HG02759 (cell line): Measurements from ENCODE around the gene FDCSP.
"Not testable (repeated sequence)": the region's sequence is repeated elsewhere in the genome, so short reads cannot be mapped to it uniquely, and the experiment has no call there.

Source experiments
- ATAC-seq: cut with Tn5 transposase; IDR thresholded peaks from one replicate; pipeline ENCODE4 v1.9.1; 2021; ENCODE audit warnings: mild to moderate bottlenecking, moderate library complexity; ENCODE audit not compliant: unreplicated experiment

FDCSP gene

DNA sequence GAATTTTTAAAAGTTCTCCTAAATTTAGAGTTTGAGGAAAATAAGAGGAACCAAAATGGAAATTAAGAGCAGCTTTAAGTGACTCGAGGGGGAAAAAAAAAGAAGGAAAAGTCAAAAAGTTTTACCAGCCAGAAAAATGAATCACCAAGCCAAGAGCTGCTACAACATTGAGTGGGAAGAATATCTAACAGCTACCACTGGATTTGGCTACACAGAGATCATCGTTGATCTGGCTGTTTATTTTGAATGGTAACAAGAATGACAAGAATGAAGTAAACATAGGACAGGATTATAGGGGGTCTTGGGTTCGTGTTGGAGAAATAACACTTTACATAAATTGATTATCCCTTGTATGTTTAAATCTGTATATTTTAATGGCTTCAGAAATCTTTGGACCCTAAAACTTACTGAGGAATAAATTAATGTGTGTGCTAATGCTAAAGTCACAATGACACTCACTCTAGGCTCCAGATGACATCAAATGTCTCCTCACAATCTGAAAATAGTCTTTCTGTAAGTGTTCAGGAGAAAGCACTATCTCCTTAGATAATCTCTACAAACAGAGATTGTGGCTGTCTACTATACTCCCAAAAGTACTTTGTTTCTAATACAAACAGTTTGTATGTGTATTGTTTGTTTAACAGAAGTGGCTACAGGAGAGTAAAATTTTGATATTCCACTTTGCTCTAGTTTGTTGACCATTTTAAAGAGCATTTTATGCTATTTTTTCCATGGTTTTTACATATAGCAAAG, 13.4 kb downstream of the FDCSP start:
- ATAC-seq, result no peak

DNA sequence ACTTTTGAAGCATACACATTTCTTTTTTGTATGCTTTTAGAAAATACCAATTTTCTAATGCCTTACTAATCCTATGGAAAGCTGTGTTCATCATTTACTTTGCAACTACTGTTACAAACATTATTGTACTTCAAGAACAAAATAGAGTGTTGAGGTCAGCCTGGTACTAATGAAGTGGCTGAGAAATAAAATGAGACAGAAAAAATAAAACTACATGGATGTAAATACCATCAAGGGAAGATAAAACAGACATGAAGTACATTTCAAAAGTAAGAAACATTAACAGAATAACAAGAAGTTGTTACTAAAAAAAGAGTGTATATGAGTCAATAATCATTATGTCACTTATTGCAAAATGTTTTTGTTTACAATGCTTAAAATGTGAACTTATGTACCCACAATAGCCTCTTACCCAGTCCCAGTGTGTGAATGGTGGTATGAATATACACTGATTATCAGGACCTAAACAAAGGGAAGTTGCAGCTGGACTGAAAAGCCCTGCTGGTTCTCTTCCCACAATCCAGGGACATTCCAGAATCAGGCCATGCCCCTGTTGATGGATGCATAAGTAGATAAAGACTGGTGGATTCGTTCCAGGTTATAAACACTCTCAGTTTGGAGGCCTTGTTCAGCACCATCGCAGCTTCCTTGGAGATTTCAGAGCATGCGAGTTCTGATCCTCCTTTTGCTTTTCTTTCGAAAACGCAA, 14.1 kb downstream of the FDCSP start:
- no peak for ATAC-seq

DNA sequence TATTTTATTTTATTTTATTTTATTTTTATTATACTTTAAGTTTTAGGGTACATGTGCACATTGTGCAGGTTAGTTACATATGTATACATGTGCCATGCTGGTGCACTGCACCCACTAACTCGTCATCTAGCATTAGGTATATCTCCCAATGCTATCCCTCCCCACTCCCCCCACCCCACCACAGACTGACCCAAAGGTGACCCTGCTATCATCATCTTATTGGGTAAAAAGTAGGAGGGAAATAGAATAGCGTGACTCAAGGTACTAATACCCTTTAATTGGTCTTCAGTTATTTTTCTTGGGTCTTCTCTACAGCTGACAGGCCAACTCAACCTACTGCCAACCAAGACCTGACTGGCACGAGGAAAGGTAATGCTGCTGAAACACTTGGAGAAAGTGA, 16.4 kb downstream of the FDCSP start, which contains the start of gene CSN3:
TSS of gene CSN3 (plus strand) at position 301 of the 400 bp plus-strand sequence. CDS start 2,223 bp downstream, outside the sequence.
- not testable (repeated sequence) for ATAC-seq

DNA sequence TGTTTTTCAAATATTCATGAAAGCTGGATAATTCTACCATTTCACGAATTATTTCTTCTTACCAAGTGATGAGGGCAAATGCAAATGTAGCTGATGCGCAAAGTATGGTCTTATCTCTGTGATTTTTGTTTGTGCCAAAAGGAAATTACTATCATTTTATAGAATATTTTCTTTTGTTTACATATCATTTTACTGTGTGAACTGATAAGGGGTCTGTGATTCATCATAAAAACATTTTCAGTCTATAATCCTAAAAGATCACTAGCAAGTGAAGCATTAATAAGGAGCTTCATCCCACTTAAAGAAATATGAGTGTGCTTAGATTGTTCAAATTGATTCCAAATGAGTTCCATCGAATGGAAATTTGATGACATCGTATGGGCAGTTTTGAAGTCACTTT, 17.2 kb downstream of the FDCSP start:
- ATAC-seq, result no peak

DNA sequence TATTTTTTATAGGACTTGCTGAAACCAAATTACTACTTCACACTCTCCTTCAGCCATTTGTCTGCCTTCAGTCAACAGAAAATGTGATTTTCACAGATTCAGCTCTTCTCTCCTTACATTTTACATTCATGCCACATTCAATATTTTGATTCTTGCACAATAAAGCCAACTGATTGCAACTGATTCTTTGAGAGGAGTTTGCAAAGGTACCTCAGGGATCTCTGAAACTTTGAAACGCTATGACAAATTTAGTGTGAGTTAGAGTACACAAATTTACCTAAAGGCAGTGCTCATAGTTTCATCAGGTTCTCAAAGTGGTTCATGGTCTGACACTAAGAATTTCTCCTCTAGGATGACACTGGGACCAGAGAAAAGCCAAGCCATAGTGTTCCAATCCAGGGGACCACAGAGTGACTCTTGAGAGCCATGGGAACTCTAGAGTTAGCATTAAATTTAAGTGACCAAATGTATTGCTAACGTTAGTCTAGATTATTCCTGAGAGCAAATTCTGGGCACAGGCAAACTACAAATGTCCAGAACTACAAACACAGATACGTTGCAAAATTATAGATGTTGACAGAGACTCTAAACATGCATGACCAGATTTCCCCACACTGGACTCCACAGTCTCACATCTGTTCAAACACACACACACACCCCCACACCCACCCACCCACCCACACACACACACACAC, 25.5 kb downstream of the FDCSP start:
- no peak for ATAC-seq

DNA sequence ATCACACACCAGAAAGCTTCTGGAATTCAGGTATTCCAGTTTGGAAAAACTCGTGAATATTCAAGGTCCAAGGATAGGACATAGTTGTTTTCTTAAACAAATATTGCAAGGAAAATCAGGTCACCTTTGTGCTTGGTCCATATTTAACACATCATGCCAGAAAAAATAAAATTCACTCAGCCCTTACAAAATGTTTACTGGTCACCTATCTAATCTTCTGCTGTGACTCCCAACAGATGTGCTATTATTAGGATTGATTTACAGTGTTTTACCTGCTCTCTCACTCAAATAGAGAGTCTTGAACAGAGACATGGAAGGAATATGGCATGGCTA, 26.0 kb downstream of the FDCSP start:
- no peak for ATAC-seq

DNA sequence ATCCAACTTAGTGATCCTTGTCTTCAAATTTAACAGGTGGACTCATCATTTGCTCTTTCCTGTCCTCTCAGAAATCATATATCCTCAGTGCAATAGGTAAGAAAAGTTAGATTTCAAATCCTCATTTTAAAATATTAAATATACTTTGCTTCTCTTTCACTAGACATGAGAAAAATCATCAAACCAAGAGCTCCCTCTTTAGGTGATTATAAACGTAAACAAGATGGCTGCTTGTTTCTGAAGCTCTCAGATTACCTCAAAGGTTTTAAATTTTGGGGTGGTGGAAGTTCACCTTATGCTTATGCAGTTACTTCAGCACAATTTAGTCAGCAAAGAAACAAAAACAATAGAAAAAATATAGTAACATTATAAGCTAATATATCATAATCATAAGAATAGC, 43.8 kb downstream of the FDCSP start:
- no peak for ATAC-seq

DNA sequence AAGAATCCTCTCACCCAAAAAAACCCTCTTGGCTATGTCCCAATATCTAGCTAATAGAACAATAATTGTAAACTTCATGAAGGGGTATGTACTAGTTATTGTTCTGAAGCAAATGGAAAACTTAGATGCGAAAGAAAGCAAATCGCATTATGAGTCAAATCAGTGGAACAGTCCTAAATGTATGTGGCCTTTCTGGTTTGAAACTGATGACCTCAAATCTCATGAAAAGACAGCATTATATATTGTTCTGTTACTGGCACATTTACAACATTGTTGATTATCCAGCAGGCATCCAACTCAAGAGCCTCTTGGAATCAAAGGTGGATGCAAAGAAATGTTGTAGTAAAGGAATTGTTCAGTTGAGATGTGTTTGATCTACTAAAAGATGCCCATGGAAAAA, 51.2 kb downstream of the FDCSP start:
- no peak for ATAC-seq

DNA sequence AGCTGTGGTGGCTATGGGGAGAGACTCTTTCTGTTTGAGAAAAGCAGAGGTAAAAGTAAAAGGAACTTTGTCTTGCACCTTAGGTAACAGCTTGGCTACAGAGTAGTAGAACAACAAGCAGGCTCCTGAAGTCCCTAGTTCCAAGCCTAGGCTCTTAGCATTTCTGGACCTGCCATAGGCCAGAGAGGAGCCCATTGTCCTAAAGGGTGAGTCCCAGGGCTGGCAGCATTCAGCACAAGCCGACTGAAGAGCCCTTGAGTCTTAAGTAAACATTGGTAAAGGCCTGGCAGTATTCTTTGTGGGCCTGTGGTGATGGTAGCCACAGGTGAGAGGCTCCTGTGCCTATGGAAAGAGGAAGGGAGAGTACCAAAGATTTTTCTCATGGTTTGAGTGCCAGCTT, 54.6 kb downstream of the FDCSP start:
- no peak for ATAC-seq
